HepG2 (cell line): ENCODE measurements around the gene PDE3A.

ENCODE experiments used
- EZH2 ChIP-seq: conservative IDR thresholded peaks from 2 replicates; pipeline ENCODE4 v1.6.1; 2012; ENCODE audit warnings: mild to moderate bottlenecking, low read depth, low read length, moderate library complexity
- GZF1 ChIP-seq: sonication (generic); formaldehyde crosslinking; IDR thresholded peaks from 2 replicates; pipeline ENCODE4 v1.5.1; 2020; ENCODE audit warnings: mild to moderate bottlenecking, missing genetic modification reagents
- HIVEP1 ChIP-seq: sonication (generic); formaldehyde crosslinking; IDR thresholded peaks from 2 replicates; pipeline ENCODE4 v1.4.0; 2020; ENCODE audit warnings: mild to moderate bottlenecking, missing genetic modification reagents
- SMC3 ChIP-seq: IDR thresholded peaks from 2 replicates; pipeline ENCODE4 v1.6.1; 2011; ENCODE audit warnings: low read length, improper control_type of control experiment
- STAG1 ChIP-seq: sonication (generic); formaldehyde crosslinking; IDR thresholded peaks from 2 replicates; pipeline ENCODE4 v1.4.0; 2020; ENCODE audit warnings: missing genetic modification reagents
- TP53 ChIP-seq: sonication (generic); formaldehyde crosslinking; conservative IDR thresholded peaks from 2 replicates; pipeline ENCODE4 v1.4.0; 2020; ENCODE audit warnings: missing genetic modification reagents
- TF ChIP-seq, protein P1 (sequence below): sonication (generic); formaldehyde crosslinking; IDR thresholded peaks from 2 replicates; pipeline ENCODE4 v1.9.0; 2022; ENCODE audit warnings: missing genetic modification reagents, mild to moderate bottlenecking, borderline replicate concordance
- TF ChIP-seq, protein P2 (sequence below): sonication (generic); formaldehyde crosslinking; conservative IDR thresholded peaks from 2 replicates; pipeline ENCODE4 v1.5.0; 2020; ENCODE audit warnings: missing genetic modification reagents
- TF ChIP-seq, protein P3 (sequence below): fragments of 450-650 bp; IDR thresholded peaks from 2 replicates; pipeline ENCODE4 v1.6.1; 2016
- TF ChIP-seq, protein P4 (sequence below): sonication (generic); formaldehyde crosslinking; IDR thresholded peaks from 2 replicates; pipeline ENCODE4 v1.4.0; 2020; ENCODE audit warnings: missing genetic modification reagents, mild to moderate bottlenecking, borderline replicate concordance
- TF ChIP-seq, protein P5 (sequence below): sonication (generic); formaldehyde crosslinking; IDR thresholded peaks from 2 replicates; pipeline ENCODE4 v1.8.1; 2022; ENCODE audit warnings: mild to moderate bottlenecking, missing genetic modification reagents
- TF ChIP-seq, protein P6 (sequence below): sonication (generic); formaldehyde crosslinking; IDR thresholded peaks from 2 replicates; pipeline ENCODE4 v1.5.0; 2020; ENCODE audit warnings: mild to moderate bottlenecking, missing genetic modification reagents

DNA sequence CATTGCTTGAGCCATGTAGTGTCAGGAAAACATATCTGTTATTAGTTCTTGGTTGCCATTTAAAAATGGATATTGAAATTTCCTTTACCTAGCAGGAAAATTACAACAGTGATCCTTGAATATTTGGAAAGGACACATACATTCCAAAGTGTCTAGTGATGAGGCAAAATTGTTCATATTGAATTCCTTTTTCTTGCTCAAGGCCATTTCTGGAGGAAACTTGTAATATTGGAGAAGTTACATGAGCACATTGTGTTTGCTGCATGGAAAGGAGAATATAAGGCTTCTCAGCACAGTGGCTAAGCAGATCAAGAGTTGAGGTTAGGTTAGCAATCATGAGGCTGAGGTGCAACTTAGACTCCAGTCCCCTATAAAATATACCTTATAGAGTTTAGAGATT is 121.9 kb downstream of the PDE3A start:
- TF ChIP-seq, protein P1, sequence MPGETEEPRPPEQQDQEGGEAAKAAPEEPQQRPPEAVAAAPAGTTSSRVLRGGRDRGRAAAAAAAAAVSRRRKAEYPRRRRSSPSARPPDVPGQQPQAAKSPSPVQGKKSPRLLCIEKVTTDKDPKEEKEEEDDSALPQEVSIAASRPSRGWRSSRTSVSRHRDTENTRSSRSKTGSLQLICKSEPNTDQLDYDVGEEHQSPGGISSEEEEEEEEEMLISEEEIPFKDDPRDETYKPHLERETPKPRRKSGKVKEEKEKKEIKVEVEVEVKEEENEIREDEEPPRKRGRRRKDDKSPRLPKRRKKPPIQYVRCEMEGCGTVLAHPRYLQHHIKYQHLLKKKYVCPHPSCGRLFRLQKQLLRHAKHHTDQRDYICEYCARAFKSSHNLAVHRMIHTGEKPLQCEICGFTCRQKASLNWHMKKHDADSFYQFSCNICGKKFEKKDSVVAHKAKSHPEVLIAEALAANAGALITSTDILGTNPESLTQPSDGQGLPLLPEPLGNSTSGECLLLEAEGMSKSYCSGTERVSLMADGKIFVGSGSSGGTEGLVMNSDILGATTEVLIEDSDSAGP, result no peak
- TF ChIP-seq HIVEP1 (no peak), TP53 (CRISPR knock-in tag) (no peak), EZH2 (no peak), GZF1 (CRISPR knock-in tag) (no peak), SMC3 (no peak), STAG1 (no peak)
- TF ChIP-seq, protein P2, sequence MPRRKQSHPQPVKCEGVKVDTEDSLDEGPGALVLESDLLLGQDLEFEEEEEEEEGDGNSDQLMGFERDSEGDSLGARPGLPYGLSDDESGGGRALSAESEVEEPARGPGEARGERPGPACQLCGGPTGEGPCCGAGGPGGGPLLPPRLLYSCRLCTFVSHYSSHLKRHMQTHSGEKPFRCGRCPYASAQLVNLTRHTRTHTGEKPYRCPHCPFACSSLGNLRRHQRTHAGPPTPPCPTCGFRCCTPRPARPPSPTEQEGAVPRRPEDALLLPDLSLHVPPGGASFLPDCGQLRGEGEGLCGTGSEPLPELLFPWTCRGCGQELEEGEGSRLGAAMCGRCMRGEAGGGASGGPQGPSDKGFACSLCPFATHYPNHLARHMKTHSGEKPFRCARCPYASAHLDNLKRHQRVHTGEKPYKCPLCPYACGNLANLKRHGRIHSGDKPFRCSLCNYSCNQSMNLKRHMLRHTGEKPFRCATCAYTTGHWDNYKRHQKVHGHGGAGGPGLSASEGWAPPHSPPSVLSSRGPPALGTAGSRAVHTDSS (CRISPR knock-in tag), result no peak
- TF ChIP-seq, protein P3, sequence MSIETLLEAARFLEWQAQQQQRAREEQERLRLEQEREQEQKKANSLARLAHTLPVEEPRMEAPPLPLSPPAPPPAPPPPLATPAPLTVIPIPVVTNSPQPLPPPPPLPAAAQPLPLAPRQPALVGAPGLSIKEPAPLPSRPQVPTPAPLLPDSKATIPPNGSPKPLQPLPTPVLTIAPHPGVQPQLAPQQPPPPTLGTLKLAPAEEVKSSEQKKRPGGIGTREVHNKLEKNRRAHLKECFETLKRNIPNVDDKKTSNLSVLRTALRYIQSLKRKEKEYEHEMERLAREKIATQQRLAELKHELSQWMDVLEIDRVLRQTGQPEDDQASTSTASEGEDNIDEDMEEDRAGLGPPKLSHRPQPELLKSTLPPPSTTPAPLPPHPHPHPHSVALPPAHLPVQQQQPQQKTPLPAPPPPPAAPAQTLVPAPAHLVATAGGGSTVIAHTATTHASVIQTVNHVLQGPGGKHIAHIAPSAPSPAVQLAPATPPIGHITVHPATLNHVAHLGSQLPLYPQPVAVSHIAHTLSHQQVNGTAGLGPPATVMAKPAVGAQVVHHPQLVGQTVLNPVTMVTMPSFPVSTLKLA, result no peak
- TF ChIP-seq, protein P4, sequence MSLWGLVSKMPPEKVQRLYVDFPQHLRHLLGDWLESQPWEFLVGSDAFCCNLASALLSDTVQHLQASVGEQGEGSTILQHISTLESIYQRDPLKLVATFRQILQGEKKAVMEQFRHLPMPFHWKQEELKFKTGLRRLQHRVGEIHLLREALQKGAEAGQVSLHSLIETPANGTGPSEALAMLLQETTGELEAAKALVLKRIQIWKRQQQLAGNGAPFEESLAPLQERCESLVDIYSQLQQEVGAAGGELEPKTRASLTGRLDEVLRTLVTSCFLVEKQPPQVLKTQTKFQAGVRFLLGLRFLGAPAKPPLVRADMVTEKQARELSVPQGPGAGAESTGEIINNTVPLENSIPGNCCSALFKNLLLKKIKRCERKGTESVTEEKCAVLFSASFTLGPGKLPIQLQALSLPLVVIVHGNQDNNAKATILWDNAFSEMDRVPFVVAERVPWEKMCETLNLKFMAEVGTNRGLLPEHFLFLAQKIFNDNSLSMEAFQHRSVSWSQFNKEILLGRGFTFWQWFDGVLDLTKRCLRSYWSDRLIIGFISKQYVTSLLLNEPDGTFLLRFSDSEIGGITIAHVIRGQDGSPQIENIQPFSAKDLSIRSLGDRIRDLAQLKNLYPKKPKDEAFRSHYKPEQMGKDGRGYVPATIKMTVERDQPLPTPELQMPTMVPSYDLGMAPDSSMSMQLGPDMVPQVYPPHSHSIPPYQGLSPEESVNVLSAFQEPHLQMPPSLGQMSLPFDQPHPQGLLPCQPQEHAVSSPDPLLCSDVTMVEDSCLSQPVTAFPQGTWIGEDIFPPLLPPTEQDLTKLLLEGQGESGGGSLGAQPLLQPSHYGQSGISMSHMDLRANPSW (CRISPR knock-in tag), result no peak
- TF ChIP-seq, protein P5, sequence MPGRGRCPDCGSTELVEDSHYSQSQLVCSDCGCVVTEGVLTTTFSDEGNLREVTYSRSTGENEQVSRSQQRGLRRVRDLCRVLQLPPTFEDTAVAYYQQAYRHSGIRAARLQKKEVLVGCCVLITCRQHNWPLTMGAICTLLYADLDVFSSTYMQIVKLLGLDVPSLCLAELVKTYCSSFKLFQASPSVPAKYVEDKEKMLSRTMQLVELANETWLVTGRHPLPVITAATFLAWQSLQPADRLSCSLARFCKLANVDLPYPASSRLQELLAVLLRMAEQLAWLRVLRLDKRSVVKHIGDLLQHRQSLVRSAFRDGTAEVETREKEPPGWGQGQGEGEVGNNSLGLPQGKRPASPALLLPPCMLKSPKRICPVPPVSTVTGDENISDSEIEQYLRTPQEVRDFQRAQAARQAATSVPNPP (CRISPR knock-in tag), result no peak
- TF ChIP-seq, protein P6, sequence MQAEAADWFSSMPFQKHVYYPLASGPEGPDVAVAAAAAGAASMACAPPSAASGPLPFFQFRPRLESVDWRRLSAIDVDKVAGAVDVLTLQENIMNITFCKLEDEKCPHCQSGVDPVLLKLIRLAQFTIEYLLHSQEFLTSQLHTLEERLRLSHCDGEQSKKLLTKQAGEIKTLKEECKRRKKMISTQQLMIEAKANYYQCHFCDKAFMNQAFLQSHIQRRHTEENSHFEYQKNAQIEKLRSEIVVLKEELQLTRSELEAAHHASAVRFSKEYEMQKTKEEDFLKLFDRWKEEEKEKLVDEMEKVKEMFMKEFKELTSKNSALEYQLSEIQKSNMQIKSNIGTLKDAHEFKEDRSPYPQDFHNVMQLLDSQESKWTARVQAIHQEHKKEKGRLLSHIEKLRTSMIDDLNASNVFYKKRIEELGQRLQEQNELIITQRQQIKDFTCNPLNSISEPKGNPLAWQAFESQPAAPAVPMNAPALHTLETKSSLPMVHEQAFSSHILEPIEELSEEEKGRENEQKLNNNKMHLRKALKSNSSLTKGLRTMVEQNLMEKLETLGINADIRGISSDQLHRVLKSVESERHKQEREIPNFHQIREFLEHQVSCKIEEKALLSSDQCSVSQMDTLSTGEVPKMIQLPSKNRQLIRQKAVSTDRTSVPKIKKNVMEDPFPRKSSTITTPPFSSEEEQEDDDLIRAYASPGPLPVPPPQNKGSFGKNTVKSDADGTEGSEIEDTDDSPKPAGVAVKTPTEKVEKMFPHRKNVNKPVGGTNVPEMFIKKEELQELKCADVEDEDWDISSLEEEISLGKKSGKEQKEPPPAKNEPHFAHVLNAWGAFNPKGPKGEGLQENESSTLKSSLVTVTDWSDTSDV, result no peak
